NCI-H1417 treated with DMSO at 0.1 percent for 48 hours (cell line): ENCODE measurements around the gene SCARB1.

ENCODE experiments used
- DNase-seq: peaks from one replicate; lab custom pipeline; 2025; lab: John Stamatoyannopoulos, UW

SCARB1 gene

GRCh38 chr12:124774462-124775167, 89.0 kb downstream of the SCARB1 start:
- DNase-seq: no peak

- DNase-seq: no peak
Observed at GRCh38 chr12:124774054-124774461, 89.6 kb downstream of the SCARB1 start.

- DNase-seq: no peak
Observed at GRCh38 chr12:124772289-124773170, 91.1 kb downstream of the SCARB1 start.

GRCh38 chr12:124771462-124772288, 92.0 kb downstream of the SCARB1 start:
- peak; percentile 30 for DNase-seq

GRCh38 chr12:124770728-124771127, 92.9 kb downstream of the SCARB1 start:
- DNase-seq: no peak

GRCh38 chr12:124769881-124770512, 93.7 kb downstream of the SCARB1 start:
- no peak for DNase-seq

- DNase-seq: no peak
Observed at GRCh38 chr12:124769163-124769530, 94.5 kb downstream of the SCARB1 start.

- no peak for DNase-seq
Observed at GRCh38 chr12:124768452-124769162, 95.1 kb downstream of the SCARB1 start.

- DNase-seq: no peak
Observed at GRCh38 chr12:124767066-124767821, 96.4 kb downstream of the SCARB1 start.

GRCh38 chr12:124766727-124767065, 97.0 kb downstream of the SCARB1 start:
- DNase-seq: no peak

GRCh38 chr12:124765581-124766489, 97.8 kb downstream of the SCARB1 start:
- no peak for DNase-seq

- no peak for DNase-seq
Observed at GRCh38 chr12:124764870-124765580, 98.6 kb downstream of the SCARB1 start.

- no peak for DNase-seq
Observed at GRCh38 chr12:124764451-124764850, 99.2 kb downstream of the SCARB1 start.

GRCh38 chr12:124763594-124763979, 100.1 kb downstream of the SCARB1 start:
- DNase-seq: no peak

- DNase-seq: no peak
Observed at GRCh38 chr12:124762791-124763593, 100.7 kb downstream of the SCARB1 start.

GRCh38 chr12:124762384-124762783, 101.3 kb downstream of the SCARB1 start:
- DNase-seq: no peak

GRCh38 chr12:124761871-124762270, 101.8 kb downstream of the SCARB1 start:
- DNase-seq: no peak

GRCh38 chr12:124761056-124761455, 102.6 kb downstream of the SCARB1 start:
- no peak for DNase-seq
